Loucy (cell line): ENCODE measurements around the gene PSPH.

Source experiments
- EZH2phosphoT487 ChIP-seq: fragments of 200-600 bp; IDR thresholded peaks from 2 replicates; pipeline ENCODE4 v1.6.1; 2018; ENCODE audit warnings: antibody characterized with exemption, mild to moderate bottlenecking, moderate library complexity, borderline replicate concordance
- TF ChIP-seq, protein P1 (sequence below): fragments of 200-600 bp; sonication (generic); conservative IDR thresholded peaks from 2 replicates; pipeline ENCODE4 v1.5.1; 2014; ENCODE audit warnings: mild to moderate bottlenecking, antibody characterized with exemption, low read length

GRCh38 chr7:55973747-55974250 is 77.4 kb downstream of the PSPH start:
- TF ChIP-seq, protein P1, sequence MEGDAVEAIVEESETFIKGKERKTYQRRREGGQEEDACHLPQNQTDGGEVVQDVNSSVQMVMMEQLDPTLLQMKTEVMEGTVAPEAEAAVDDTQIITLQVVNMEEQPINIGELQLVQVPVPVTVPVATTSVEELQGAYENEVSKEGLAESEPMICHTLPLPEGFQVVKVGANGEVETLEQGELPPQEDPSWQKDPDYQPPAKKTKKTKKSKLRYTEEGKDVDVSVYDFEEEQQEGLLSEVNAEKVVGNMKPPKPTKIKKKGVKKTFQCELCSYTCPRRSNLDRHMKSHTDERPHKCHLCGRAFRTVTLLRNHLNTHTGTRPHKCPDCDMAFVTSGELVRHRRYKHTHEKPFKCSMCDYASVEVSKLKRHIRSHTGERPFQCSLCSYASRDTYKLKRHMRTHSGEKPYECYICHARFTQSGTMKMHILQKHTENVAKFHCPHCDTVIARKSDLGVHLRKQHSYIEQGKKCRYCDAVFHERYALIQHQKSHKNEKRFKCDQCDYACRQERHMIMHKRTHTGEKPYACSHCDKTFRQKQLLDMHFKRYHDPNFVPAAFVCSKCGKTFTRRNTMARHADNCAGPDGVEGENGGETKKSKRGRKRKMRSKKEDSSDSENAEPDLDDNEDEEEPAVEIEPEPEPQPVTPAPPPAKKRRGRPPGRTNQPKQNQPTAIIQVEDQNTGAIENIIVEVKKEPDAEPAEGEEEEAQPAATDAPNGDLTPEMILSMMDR = no peak
- TF ChIP-seq EZH2phosphoT487 = no peak
